Neuronal stem cell (in vitro differentiated cells): Measurements from ENCODE around the gene HSPG2.
A peak's percentile ranks its signal among the peaks of the same experiment; 100 is the strongest.

Experiments used
- DNase-seq: peaks from one replicate; pipeline ENCODE4 v3.0.0-alpha.2; 2013; ENCODE audit warnings: low spot score
- H2AFZ ChIP-seq: one replicate; pipeline ENCODE4 v1.6.1; 2013; ENCODE audit warnings: mild to moderate bottlenecking, low read length, inconsistent platforms
- H2AK5ac ChIP-seq: 2 replicates; pipeline ENCODE4 v1.6.1; 2013; ENCODE audit warnings: low read depth, mild to moderate bottlenecking, inconsistent platforms, low read length, moderate library complexity, mixed read lengths
- H2BK120ac ChIP-seq: 2 replicates; pipeline ENCODE4 v1.6.1; 2013; ENCODE audit warnings: low read depth, mild to moderate bottlenecking, inconsistent platforms, low read length, moderate library complexity, mixed read lengths
- H2BK12ac ChIP-seq: one replicate; pipeline ENCODE4 v1.6.1; 2013; ENCODE audit warnings: low read length, inconsistent platforms
- H2BK15ac ChIP-seq: 2 replicates; pipeline ENCODE4 v1.6.1; 2013; ENCODE audit warnings: mild to moderate bottlenecking, low read length, inconsistent platforms, mixed read lengths
- H2BK5ac ChIP-seq: one replicate; pipeline ENCODE4 v1.6.1; 2013; ENCODE audit warnings: inconsistent platforms, mild to moderate bottlenecking, low read length, moderate library complexity
- H3K14ac ChIP-seq: one replicate; pipeline ENCODE4 v1.6.1; 2013; ENCODE audit warnings: low read length, inconsistent platforms
- H3K18ac ChIP-seq: 2 replicates; pipeline ENCODE4 v1.6.1; 2013; ENCODE audit warnings: low read length, inconsistent platforms
- H3K23ac ChIP-seq: 2 replicates; pipeline ENCODE4 v1.6.1; 2013; ENCODE audit warnings: low read depth, mild to moderate bottlenecking, mixed read lengths, low read length, inconsistent platforms; ENCODE audit not compliant: poor library complexity
- H3K27ac ChIP-seq: replicated peaks from 3 replicates; pipeline ENCODE4 v1.5.1; 2013; ENCODE audit warnings: low read length, inconsistent platforms
- H3K27me3 ChIP-seq, 3 experiments: 2 replicates each; pipeline ENCODE4 v1.6.1; 2013; ENCODE audit warnings: low read length in 3 of 3, mild to moderate bottlenecking in 2 of 3, inconsistent platforms in 1 of 3, low read depth in 1 of 3, mixed read lengths in 1 of 3, moderate library complexity in 1 of 3; ENCODE audit not compliant: control insufficient read depth in 3 of 3, insufficient read depth in 3 of 3
- H3K36me3 ChIP-seq, 2 donors: replicated peaks in 1 of 2; 2 replicates each; pipeline ENCODE4 v1.6.1; 2013; ENCODE audit warnings: low read length in 2 of 2; ENCODE audit not compliant: control insufficient read depth in 2 of 2, insufficient read depth in 2 of 2
- H3K4ac ChIP-seq: 2 replicates; pipeline ENCODE4 v1.6.1; 2013; ENCODE audit warnings: inconsistent platforms, mild to moderate bottlenecking, low read length, moderate library complexity
- H3K4me1 ChIP-seq, 2 donors: 1 replicate in 1 of 2; 2 replicates in 1 of 2; pipeline ENCODE4 v1.6.1; 2013; ENCODE audit warnings: low read length in 2 of 2, low read depth in 1 of 2; ENCODE audit not compliant: control insufficient read depth in 2 of 2, insufficient read depth in 1 of 2
- H3K4me2 ChIP-seq: one replicate; pipeline ENCODE4 v1.6.1; 2013; ENCODE audit warnings: mild to moderate bottlenecking, low read length, inconsistent platforms; ENCODE audit not compliant: insufficient read depth, poor library complexity, severe bottlenecking
- H3K4me3 ChIP-seq, 2 donors: 2 replicates each; pipeline ENCODE4 v1.5.1; 2013; ENCODE audit warnings: low read length in 2 of 2, mild to moderate bottlenecking in 2 of 2, inconsistent platforms in 1 of 2, moderate library complexity in 1 of 2
- H3K79me1 ChIP-seq: one replicate; pipeline ENCODE4 v1.6.1; 2013; ENCODE audit warnings: low read depth, mild to moderate bottlenecking, inconsistent platforms, low read length, moderate library complexity
- H3K9ac ChIP-seq: one replicate; pipeline ENCODE4 v1.6.1; 2013; ENCODE audit warnings: mild to moderate bottlenecking, low read depth, low read length, inconsistent platforms; ENCODE audit not compliant: poor library complexity
- H3K9me3 ChIP-seq, 2 donors: replicated peaks in 1 of 2; 2 replicates each; pipeline versions ENCODE3 to v1.6.1; 2013; ENCODE audit warnings: low read length in 2 of 2, mild to moderate bottlenecking in 2 of 2, inconsistent platforms in 1 of 2, low read depth in 1 of 2, mixed read lengths in 1 of 2, moderate library complexity in 1 of 2; ENCODE audit not compliant: control insufficient read depth in 2 of 2, insufficient read depth in 1 of 2
- H4K8ac ChIP-seq: one replicate; pipeline ENCODE4 v1.6.1; 2013; ENCODE audit warnings: low read depth, mild to moderate bottlenecking, inconsistent platforms, low read length, moderate library complexity
- H4K91ac ChIP-seq: one replicate; pipeline ENCODE4 v1.6.1; 2013; ENCODE audit warnings: low read length, low read depth, mild to moderate bottlenecking, inconsistent platforms; ENCODE audit not compliant: poor library complexity
- WGBS, 2 donors: extraction: QIAGEN DNeasy Blood & Tissue Kit; methylation state at CpG; one replicate each; pipeline ENCODE4 v1.1.7; 2013; ENCODE audit warnings: missing lambda C conversion rate in 2 of 2, mixed read lengths in 1 of 2; ENCODE audit not compliant: insufficient read length in 2 of 2, insufficient replicate concordance in 1 of 2; ENCODE audit errors: extremely low coverage in 2 of 2; 5-methylcytosine and 5-hydroxymethylcytosine counted together

Gene HSPG2

GRCh38 chr1:21824926-21825325, 112.2 kb downstream of the HSPG2 start:
- no peak overlapping the region for H2BK15ac ChIP-seq
- H2AFZ ChIP-seq, result no peak overlapping the region
- H3K9ac ChIP-seq, result no peak overlapping the region
- H3K36me3 ChIP-seq, result peaks cover 37 to 56% of the 10 kb centered on the region in 2 donors
- no peak overlapping the region for H3K4me3 ChIP-seq
- peaks cover 10% of the 10 kb centered on the region for H3K79me1 ChIP-seq
- no CpG with 5 or more reads among the region's 2 CpGs for WGBS, 2 donors
- H3K4ac ChIP-seq, result no peak overlapping the region
- no peak overlapping the region for H3K18ac ChIP-seq
- H2BK12ac ChIP-seq, result no peak overlapping the region
- H3K23ac ChIP-seq, result no peak overlapping the region
- DNase-seq, result no peak
- H3K27me3 ChIP-seq, result no peaks in the 10 kb centered on the region
- H4K8ac ChIP-seq, result no peak overlapping the region
- no peak overlapping the region for H3K4me2 ChIP-seq
- no peaks in the 10 kb centered on the region for H3K9me3 ChIP-seq
- H4K91ac ChIP-seq, result no peak overlapping the region
- H2BK120ac ChIP-seq, result no peak overlapping the region
- no peak overlapping the region for H3K27ac ChIP-seq
- no peak overlapping the region for H2BK5ac ChIP-seq
- no peaks in the 10 kb centered on the region for H3K4me1 ChIP-seq
- no peak overlapping the region for H3K14ac ChIP-seq
- no peak overlapping the region for H2AK5ac ChIP-seq

- no peak for DNase-seq
- no peak overlapping the region for H3K27ac ChIP-seq
- WGBS, 2 donors, result no CpG with 5 or more reads among the region's 22 CpGs
- H3K18ac ChIP-seq, result no peak overlapping the region
- H3K4me1 ChIP-seq, result no peaks in the 10 kb centered on the region
- no peak overlapping the region for H3K4me3 ChIP-seq
- no peak overlapping the region for H3K4ac ChIP-seq
- no peak overlapping the region for H3K4me2 ChIP-seq
- H2BK15ac ChIP-seq, result no peak overlapping the region
- H3K27me3 ChIP-seq, result no peaks in the 10 kb centered on the region
- no peaks in the 10 kb centered on the region for H3K9me3 ChIP-seq
- no peak overlapping the region for H2AK5ac ChIP-seq
- H3K79me1 ChIP-seq, result peaks cover 10% of the 10 kb centered on the region
- H2BK120ac ChIP-seq, result no peak overlapping the region
- no peak overlapping the region for H2BK12ac ChIP-seq
- no peak overlapping the region for H4K8ac ChIP-seq
- no peak overlapping the region for H2AFZ ChIP-seq
- H3K9ac ChIP-seq, result peak overlapping the region; percentile 44
- H3K14ac ChIP-seq, result no peak overlapping the region
- H2BK5ac ChIP-seq, result no peak overlapping the region
- H3K36me3 ChIP-seq, result peaks cover 29 to 48% of the 10 kb centered on the region in 2 donors
- H3K23ac ChIP-seq, result no peak overlapping the region
- no peak overlapping the region for H4K91ac ChIP-seq
Observed at GRCh38 chr1:21823980-21824702, 113.0 kb downstream of the HSPG2 start.

- H2BK12ac ChIP-seq, result no peak overlapping the region
- H2AFZ ChIP-seq, result no peak overlapping the region
- peaks cover 0 to 2% of the 10 kb centered on the region in 2 donors for H3K4me1 ChIP-seq
- peak overlapping the region; percentile 55 for H3K23ac ChIP-seq
- WGBS, 2 donors, result no CpG with 5 or more reads among the region's 44 CpGs
- H3K9ac ChIP-seq, result no peak overlapping the region
- no peak overlapping the region for H3K18ac ChIP-seq
- H3K79me1 ChIP-seq, result peaks cover 8% of the 10 kb centered on the region
- no peak overlapping the region for H3K4me2 ChIP-seq
- H2BK120ac ChIP-seq, result peak overlapping the region; percentile 91
- no peak overlapping the region for H2AK5ac ChIP-seq
- H3K27ac ChIP-seq, result no peak overlapping the region
- no peak overlapping the region for H3K4me3 ChIP-seq
- no peak overlapping the region for H4K91ac ChIP-seq
- H2BK15ac ChIP-seq, result no peak overlapping the region
- no peak overlapping the region for H3K4ac ChIP-seq
- peaks cover 21 to 40% of the 10 kb centered on the region in 2 donors for H3K36me3 ChIP-seq
- no peaks in the 10 kb centered on the region for H3K27me3 ChIP-seq
- no peaks in the 10 kb centered on the region for H3K9me3 ChIP-seq
- H3K14ac ChIP-seq, result no peak overlapping the region
- DNase-seq, result no peak
- H4K8ac ChIP-seq, result peak overlapping the region; percentile 70
- no peak overlapping the region for H2BK5ac ChIP-seq
Observed at GRCh38 chr1:21823206-21823979, 113.7 kb downstream of the HSPG2 start.

DNA sequence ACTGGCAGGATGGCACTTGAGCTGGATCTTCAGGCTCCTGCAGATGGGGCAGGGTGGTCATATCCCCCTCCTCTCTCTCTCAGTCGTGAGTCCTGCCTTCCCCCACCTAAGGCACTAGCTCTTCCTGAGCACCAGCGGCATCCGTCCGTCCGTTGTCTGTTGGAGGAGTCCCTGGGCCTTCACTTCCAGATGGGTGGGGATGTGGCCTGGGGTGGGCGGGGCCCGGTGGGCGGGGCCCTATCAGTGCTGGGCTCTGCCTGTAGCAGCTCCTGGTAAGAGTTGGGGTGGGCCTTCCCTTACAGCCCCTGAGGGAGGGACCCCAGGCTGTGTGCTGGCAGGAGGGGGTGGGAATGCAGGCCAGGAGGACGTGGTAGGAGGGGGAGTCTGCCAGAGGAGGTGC, 114.8 kb downstream of the HSPG2 start:
- DNase-seq, result peak; percentile 11

More for the DNA sequence above, 114.8 kb downstream of the HSPG2 start:
- no peak overlapping the region for H3K4me2 ChIP-seq
- H3K9ac ChIP-seq, result no peak overlapping the region
- no peak overlapping the region for H2AFZ ChIP-seq
- no peak overlapping the region for H3K4me3 ChIP-seq
- no peak overlapping the region for H3K14ac ChIP-seq
- no peaks in the 10 kb centered on the region for H3K9me3 ChIP-seq
- H3K4me1 ChIP-seq, result peaks cover 0 to 2% of the 10 kb centered on the region in 2 donors
- peaks cover 11 to 30% of the 10 kb centered on the region in 2 donors for H3K36me3 ChIP-seq
- H4K8ac ChIP-seq, result no peak overlapping the region
- H2BK15ac ChIP-seq, result no peak overlapping the region
- H3K27me3 ChIP-seq, result no peaks in the 10 kb centered on the region
- H3K4ac ChIP-seq, result no peak overlapping the region
- no peak overlapping the region for H2BK5ac ChIP-seq
- H2AK5ac ChIP-seq, result no peak overlapping the region
- WGBS, 2 donors, result no CpG with 5 or more reads among the region's 9 CpGs
- no peak overlapping the region for H3K23ac ChIP-seq
- no peak overlapping the region for H2BK120ac ChIP-seq
- no peak overlapping the region for H4K91ac ChIP-seq
- no peak overlapping the region for H3K27ac ChIP-seq
- peak overlapping the region; percentile 38 for H3K18ac ChIP-seq
- H2BK12ac ChIP-seq, result no peak overlapping the region
- peaks cover 5% of the 10 kb centered on the region for H3K79me1 ChIP-seq
